D341Med (cell line): Measurements from ENCODE around the gene ZNF775.

Experiments
- DNase-seq: peaks from one replicate; pipeline ENCODE4 v3.0.0; 2012; ENCODE audit warnings: low spot score

Gene ZNF775

DNA sequence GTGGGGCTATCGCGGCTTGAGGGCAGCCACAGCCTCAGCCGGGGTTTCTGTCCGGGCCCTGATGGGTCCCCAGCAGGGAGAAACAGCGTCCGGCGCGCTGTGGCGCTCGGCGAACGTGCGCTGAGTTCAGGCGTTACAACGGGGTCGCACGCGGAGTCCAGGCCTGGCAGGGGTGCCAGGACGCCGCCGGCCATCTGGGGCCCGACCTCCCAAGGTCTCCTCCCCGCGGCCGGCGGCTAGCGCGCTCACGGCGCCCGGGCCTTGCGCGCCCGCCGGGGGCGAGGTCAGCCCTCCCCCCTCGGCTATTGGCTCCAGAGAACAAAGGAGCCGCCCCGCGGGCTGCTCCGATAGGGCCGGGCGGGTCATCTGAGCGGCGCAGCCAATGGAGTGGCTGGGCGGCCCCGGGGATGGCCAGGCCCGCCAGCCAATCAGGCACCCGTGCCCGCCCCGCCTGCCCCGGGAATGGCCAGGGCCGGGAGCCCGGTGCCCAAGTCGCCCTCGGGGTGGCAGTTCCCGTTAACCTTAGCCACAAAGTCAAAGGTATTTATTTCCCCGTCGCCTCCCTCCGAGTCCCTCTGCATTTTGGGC, at the start of gene ZNF775:
TSS of gene ZNF775 (plus strand) at position 478 of the 588 bp plus-strand sequence. CDS start 9,141 bp downstream, outside the sequence.
- peak; percentile 100 for DNase-seq

DNA sequence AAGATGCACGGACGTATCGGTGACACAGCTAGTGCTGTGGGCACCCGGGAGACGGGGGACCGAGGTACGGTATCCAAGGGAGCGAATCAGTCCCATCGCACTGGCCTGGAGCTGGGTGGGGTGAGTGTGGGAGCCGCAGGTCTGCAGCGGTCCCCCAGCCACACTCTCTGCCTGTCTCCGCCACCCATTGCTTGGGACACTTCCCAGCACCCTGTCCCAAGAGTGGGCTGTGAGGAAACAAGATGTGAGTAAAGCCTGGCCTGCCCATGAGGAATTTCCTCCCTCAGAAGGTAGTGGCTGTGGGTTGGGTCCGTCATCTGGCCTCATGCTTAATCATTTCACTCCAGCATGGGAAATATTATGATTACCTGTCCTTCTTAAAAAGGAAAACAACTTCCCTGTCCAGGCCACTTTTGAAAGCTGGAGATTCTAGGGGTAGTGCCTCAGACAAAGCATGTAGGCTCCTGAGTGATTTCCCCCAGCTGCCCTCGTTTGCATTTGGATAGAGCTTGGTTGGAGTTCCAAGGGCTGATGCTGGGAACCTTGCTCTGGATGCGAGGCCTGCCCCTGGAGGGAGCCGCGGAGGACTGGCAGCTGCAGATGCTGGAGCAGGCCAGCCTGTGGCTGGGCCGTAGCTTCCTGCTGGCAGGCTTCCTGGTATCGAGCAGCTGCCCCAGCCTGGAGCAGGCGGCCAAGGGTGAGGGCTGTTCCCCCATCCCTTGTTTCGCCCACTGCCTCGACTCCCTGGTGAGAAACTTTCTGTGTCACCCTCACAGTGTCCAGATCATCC, 49.6 kb upstream of the ZNF775 start:
- no peak for DNase-seq

DNA sequence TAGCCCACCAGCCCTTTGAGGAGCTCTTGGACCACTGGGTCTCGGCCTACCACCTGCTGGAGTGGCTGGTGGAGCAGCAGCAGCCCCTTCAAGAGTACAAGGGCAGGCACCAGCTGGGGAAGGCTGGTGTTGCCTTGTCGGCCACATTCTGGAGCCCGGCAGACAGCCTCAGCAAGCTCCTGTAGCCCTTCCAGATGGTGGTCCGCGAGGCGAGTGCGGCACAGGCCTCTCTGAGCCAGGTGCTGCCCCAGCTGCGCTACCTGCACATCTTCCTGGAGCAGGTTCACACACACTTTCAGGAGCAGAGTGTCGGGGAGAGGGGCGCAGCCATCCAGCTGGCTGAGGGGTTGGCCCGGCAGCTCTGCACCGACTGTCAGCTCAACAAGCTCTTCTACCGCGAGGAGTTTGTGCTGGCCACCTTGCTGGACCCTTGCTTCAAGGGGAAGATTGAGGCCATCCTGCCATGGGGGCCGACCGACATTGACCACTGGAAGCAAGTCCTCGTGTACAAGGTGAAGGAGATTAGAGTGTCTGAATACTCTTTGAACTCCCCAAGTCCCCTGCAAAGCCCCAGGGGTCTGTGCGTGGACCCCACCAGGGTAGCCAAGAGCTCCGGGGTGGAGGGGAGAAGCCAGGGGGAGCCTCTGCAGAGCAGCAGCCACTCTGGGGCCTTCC, 48.8 kb upstream of the ZNF775 start:
- DNase-seq: no peak

DNA sequence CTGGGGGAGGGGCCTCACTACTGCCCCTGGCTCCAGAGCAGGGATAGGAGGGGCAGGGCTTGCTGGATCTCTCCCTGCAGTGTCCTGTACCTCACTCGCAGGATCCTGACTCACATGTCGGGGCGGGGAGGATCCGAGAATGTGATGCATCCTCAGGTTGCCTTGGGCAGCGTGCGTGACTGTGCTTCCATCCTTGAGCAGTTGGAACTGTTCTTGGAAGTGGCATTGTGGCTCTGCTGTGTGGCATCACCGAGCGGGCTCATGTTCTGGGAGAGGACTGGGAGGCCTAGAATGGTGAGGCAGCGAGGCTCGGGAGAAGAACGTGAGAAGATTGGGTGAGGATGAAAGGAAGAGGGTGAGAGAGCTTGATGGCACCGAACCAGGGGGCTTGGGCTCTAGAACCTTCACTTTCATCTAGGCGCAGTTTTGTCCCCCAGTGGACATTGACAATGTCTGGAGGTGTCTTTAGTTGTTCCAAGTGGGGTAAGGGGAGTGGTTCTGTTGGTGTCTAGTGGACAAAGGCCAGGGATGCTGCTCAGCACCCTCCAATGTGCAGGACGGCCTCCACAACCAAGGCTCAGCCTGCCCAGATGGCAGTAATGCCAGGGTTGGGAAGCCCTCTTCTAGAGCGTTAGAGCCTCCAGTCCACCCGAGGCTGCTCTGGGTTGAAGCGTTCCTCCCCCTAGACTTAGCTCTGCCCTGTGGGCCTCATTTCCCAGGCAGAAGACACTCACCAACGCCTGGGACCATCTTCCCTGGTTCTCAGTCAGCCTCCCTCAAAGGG, 46.1 kb upstream of the ZNF775 start:
- DNase-seq: no peak

DNA sequence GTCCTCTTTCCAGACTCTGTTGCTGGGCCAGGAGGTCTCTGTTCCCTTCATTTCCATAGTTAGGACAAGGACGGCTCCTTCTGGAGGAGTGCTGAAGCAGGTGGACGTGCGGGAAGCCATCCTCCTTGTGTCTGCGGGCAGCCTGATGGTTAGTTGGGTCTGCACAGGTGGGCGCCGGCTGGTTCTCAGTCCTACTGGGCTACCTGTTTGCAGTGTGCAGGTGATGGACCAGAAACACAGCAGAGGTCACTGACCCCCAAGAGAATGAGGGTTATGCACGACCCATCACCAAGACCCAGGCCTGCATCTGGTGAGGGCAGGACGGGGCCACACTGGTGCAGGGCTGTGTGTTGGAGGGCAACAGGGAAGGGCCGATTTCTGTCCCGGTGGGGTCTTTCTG, 45.5 kb upstream of the ZNF775 start:
- no peak for DNase-seq

DNA sequence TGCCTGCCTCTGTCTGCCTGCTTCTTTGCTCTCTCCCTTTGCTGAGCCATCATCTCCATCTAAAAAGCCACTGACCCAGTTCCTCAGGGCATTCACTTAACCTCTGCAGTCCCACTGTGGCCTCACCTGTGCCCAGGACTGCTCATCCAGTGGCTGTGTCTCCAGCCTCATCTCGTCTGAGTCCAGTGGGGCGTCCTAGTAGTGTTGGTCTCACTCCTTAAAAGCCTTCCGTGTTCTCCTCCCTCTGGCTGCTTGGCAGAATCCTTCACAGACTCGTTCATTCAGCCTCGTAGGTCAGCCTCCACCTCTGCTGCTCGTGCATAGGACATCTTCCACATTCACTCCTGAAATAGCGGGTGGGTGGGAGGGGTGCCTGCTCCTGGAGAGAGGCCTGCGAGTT, 45.0 kb upstream of the ZNF775 start:
- DNase-seq: no peak

DNA sequence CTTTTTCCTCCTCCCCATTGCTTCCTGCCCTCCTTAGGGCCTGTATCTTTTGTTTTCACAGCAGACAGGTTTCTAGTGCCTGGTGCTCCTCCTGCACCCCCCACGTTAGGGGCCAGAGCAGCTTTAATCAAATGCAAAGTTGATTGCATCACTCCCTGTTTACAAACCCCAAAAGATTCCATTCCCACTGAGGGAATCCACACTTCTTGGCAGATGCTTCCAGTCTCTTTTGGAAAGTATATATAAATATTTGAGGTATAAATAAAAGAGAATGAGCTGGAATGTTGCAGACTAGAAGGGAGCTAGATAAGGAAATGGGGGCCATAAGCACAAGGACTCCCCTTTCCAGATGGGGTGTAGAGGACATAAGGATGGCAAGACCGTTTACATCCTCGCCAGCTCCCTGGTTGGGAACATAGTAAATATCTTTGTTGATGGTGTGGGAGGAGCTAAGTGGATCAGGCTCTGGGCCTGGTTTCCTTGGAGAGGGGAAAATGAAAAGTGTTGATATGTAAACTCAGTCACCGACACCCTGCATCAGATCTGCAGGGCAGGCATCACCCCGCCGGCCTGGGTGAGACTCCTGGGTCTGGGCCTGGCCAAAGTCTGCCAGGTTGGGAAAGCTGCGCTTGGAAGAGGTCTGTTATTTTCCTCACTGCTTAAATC, 43.9 kb upstream of the ZNF775 start:
- DNase-seq: peak; percentile 29

DNA sequence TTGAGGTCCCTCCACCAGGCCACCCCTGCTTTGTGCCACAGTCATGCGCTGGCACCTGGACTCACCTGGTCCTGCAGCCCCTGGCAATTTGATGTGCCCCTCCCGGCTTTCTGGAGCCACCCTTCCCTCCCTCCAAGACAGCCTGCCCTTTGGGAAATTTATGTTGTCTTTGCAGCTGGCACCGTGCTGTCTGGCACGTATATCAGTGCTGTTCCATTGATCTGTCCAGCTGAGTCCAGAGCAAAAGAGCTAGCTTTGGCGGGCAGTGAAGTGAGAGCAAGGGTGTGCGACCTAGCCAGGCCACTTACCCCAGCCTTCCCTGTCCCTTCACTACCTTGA, 43.4 kb upstream of the ZNF775 start:
- DNase-seq: no peak

DNA sequence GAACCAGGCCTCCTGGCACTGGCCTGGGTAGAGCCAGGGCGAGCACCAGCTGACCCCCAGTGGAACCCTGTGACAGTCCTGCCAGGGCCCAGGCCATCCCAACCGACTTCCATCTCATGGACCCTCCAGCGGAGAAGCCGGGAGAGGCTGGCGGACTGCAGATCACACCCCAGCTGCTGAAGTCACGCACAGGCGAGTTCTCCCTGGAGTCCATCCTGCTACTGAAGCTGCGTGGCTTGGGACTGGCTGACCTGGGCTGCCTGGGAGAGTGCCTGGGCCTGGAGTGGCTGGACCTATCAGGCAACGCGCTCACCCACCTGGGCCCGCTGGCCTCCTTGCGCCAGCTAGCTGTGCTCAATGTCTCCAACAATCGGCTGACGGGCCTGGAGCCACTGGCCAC, 42.4 kb upstream of the ZNF775 start:
- DNase-seq: peak; percentile 22

DNA sequence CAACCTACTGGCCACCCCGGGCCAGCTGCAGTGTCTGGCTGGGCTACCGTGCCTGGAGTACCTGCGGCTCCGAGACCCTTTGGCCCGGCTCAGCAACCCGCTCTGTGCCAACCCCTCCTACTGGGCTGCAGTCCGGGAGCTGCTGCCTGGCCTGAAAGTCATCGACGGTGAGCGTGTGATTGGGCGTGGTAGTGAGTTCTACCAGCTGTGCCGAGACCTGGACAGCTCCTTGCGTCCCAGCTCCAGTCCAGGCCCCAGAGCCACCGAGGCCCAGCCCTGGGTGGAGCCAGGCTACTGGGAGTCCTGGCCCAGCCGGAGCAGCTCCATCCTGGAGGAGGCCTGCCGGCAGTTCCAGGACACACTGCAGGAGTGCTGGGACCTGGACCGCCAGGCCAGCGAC, 42.0 kb upstream of the ZNF775 start:
- DNase-seq: peak; percentile 26

DNA sequence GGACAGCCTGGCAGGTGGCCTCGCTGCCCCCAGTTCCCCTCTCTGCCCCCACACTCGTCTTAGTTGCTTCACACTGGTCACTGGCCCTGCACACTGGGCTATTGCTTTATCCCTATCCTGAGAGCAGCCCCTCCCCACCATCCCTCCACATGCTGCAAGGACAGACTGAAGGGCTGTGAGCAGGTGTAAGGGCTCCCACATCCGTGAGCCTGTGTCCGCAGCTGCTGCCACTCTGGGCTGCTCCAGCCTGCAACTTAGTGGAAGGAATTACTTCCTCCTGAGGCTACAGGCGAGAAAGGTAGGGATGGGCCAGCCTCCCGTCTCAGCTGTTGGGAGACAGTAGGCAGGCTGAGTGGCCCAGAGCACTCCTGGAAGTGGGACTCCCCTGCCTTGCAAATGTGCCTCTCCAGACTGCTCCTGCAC, 41.5 kb upstream of the ZNF775 start:
- no peak for DNase-seq

DNA sequence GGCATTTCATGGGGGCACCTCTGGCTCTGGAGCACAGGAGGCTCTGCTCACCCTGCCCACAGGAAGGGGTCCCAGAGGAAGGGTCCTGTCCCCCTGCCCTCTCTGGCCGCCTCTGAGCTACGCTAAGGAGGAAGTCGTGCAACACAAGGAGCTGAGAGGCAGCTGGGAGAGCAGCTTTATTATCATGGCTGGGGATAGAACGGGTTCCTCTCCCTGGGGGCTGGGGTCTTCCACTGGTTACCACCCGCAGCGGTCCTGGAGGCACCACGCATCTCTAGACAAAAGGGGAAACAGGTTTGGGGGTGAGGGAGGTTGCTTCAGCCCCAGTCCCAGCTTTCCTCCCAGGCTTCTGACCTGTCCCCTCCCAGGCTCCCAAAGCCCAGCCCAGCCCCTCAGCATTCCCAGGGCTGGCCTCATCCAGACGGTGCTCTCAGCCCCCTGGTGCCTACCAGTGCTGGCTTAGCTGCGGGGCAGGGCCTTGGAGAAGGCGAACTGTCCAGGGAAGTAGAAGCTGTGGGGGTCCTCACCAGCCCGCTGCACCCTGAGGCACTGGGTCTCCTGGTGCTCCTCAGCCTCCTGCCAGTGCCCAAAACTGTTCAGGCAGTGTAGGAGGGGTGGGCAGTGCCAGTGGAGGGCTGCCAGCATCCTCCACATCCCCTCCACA, 40.8 kb upstream of the ZNF775 start:
- no peak for DNase-seq

DNA sequence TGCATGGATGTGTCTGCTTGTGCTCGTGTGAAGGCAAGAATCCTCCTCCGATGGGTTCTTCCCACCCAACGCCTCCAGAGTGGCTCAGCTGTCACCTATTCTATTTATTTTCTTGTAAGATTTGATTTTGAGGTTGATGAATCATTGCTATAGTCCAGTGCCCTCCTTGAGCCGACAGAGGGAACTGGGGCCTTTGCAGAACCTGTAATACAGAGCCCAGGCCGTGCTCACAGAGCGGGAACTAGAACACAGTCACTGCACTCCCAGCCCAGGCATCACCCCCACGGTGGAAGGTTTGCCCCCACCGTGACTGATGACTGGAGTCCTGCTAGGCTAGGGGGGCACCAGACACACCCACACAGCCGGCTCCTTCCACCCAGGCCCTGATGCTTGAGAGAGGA, 39.7 kb upstream of the ZNF775 start:
- no peak for DNase-seq

DNA sequence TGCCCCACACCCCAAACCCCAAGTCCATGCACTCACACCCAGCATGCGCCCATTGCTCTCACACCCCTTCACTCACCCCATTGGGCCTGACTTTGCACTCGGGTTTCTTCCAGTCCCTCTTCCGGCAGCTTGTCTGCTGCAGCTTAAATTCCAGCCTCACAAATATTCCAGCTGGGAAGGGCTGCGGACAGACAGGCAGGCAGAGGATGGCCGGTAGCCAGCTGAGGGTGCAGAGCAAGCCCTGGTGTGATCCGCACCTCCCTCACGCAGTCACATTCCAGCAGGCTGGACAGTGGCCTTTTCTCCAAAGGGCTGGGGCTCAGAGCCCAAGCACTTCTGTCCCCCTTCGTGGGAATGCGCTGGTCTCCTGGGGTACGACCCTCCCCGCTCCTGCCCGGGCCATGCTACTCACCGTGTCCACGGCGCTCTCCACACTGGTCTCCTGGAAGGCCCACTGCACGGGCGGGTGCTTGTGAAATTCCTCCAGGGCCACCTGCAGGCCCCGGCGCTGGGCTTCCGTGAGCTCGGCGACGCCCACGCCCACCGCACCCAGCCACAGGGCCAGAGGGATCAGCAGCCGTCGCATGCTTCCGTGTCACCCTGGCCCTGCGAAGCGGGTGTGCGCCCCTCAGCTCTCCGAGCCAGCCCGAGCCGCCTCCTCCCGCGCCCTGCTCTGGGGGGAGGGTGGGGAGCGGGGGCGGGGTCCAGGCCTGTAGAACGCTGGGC, 38.9 kb upstream of the ZNF775 start:
- peak; percentile 30 for DNase-seq

DNA sequence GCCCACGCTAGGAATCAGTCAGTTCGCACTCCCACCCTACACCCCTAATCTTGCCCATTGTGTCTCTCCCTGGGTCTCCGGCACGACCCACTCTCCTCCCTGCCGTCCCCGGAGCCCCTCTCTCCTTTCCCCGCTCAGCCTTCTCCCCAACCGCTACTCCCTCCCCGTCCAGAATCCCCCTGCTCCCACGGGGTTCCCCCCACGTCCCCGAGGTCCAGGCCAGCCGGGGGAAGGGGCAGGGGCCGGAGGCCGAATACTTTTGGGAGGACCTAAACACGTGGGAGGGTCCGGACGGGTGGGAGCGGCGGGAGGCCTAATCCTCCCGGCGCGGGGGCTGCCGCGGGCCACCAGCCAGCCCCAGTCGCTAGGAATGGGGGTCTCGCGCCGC, 38.3 kb upstream of the ZNF775 start:
- peak; percentile 21 for DNase-seq

DNA sequence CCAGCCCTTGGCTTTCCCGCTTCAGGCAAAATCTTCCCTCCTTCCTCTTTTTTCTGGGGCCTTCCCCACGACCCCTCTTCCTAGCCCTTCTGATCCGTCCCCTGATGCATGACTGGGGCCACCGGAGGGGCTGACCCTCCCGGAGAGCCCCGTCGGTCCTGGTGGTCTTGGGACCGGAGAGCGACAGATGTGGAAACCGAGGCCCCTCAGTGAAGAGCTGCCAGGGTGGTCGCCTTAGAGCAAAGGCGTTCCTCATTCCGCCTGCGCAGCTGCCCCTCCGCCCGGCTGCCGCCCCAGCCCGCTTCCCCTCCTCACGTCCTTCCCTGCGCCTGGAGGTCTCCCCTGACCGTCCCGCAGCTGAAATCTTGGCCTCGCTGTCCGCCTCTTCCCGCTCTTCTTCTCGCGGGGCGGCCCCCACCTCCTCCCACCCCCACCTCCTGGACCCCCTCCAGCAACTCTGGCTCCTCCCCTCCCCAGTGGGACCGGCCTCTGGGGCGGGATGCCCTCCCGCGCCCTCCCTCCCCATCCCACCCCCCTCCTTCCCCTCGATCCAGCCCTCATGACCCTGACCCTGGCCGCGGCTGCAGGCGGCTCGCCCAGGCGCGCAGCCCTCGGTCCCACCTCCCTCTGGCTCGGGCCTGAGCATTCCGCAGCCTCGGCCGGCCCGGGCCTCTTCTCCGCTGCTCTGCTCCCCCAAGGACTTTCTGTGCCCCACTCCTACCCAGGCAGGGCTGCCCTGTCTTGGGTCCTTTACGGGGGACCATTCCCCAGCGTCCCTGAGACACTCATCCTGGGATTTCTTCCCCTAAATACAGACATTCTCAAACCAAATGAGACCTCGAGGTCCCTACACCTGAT, 37.6 kb upstream of the ZNF775 start, which contains the start of gene RARRES2:
TSS of gene RARRES2 (minus strand) at position 367 of the 858 bp plus-strand sequence. CDS start 1,020 bp downstream, outside the sequence.
- peak; percentile 23 for DNase-seq

DNA sequence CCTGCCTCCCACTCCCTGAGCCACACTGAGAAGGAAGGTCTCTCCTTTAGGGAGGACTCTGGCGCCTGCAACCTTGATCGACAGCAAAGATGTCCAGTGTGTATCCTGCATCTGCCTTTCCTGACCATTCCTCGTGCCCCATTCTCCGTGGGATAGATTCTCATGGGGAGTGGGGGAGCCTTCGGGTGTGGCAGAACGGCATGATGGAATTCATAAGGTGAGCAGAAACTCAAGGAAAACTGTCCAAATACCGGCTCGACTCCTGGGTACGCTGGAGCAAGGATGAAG, 37.1 kb upstream of the ZNF775 start:
- DNase-seq: no peak

DNA sequence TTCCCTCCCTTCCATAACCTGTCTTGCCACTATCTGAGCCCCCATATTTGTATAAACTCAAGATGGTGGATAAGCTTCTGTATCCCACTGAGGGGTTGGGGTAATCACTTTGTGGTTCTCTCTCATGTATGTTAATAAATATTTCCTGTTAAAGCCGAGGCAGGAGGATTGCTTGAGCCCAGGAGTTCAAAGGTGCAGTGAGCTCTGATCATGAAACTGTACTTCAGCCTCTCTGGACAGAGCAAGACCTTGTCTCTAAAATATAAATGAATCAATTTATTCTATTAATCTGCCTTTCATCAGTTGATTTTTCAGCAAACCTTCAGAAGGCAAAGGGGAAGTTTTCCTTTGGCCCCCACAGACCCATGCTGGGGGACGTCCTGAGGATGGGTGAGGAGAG, 35.9 kb upstream of the ZNF775 start:
- no peak for DNase-seq

DNA sequence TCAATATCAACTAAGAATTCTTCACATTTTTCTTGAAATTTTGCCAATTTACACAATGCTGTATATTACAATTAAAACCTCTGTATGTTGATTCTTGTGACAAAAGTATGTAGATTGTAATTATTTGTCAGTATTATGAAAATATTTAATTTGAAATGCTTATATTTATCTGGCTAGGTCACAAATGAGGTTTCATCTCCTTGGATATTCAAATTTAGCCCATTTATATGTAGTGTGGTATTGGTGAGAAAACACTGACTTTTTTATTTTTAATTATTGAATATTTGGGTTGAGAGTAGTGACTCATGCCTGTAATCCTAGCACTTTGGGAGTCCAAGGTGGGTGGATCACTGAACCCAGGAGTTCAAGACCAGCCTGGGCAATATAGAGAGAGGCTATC, 34.8 kb upstream of the ZNF775 start:
- no peak for DNase-seq

DNA sequence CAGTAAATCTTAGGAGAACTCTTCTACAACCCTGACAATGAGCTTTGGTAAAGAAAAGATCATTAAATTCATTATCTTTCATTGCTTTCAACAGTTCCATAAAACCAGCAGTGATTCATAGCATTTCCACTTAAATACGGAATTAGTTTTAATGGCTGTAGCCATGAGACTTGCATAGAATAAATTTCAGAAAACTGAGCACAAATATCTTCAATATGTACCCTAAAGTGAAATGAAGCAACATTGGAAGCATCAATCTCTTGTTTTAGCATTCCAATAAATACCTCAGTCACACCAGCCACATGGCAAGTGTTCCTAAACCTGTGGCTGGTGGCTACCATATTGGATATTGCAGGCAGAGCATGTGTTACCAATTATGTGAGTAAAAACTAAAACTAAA, 34.1 kb upstream of the ZNF775 start:
- no peak for DNase-seq
